Cardiac muscle cell (in vitro differentiated cells and primary cell): ENCODE measurements around the gene ZGPAT. TPM values are rescaled to one million over a fixed set of nuclear protein-coding genes. Genes with fewer than 3 reads are reported as not detected.

ENCODE experiments used
- DNase-seq, 2 donors: peaks; one replicate each; pipeline versions ENCODE4 v3.0.0 to v3.0.0-alpha.2; 2010 to 2017; ENCODE audit warnings: low read depth in 1 of 2, low spot score in 1 of 2
- H3K27ac ChIP-seq: fragments of 200-600 bp; sonication (generic); 2 replicates; pipeline ENCODE4 v1.5.1; 2016
- H3K27me3 ChIP-seq: fragments of 200-600 bp; sonication (generic); 2 replicates; pipeline ENCODE4 v1.6.0; 2016; ENCODE audit warnings: control low read depth
- H3K36me3 ChIP-seq: fragments of 200-600 bp; sonication (generic); 2 replicates; pipeline ENCODE4 v1.5.1; 2016; ENCODE audit warnings: control low read depth
- H3K4me1 ChIP-seq: fragments of 200-600 bp; sonication (generic); 2 replicates; pipeline ENCODE4 v1.8.1; 2017; ENCODE audit warnings: low read depth, mild to moderate bottlenecking, mixed run types
- H3K4me3 ChIP-seq: fragments of 200-600 bp; sonication (generic); 2 replicates; pipeline ENCODE4 v1.5.1; 2016; ENCODE audit warnings: mild to moderate bottlenecking
- H3K9me3 ChIP-seq: fragments of 200-600 bp; sonication (generic); 2 replicates; pipeline ENCODE4 v1.5.1; 2017; ENCODE audit warnings: low read depth, mild to moderate bottlenecking, control low read depth
- polyA plus RNA-seq: library from polyadenylated mRNA; unstranded; fragments of >200 nt; fragmentation: Nextera tagmentation; extraction: Ambion mirVana; gene quantifications from 2 replicates; pipeline ENCODE4 v1.2.1, GENCODE V29; 2016
- total RNA-seq: library from RNA; depleted of rRNA; stranded (reverse); fragments of >200 nt; gene quantifications from 2 replicates; pipeline ENCODE4 v1.2.3, GENCODE V29; 2016
- TF ChIP-seq, protein P1 (sequence below): IDR thresholded peaks from 2 replicates; pipeline ENCODE4 v1.5.1; 2012; ENCODE audit warnings: low read depth, mild to moderate bottlenecking, low read length

The ZGPAT gene
- total and polyA plus RNA-seq, 2 experiments from 2014 or later: 36.3 to 37.5 TPM

DNA sequence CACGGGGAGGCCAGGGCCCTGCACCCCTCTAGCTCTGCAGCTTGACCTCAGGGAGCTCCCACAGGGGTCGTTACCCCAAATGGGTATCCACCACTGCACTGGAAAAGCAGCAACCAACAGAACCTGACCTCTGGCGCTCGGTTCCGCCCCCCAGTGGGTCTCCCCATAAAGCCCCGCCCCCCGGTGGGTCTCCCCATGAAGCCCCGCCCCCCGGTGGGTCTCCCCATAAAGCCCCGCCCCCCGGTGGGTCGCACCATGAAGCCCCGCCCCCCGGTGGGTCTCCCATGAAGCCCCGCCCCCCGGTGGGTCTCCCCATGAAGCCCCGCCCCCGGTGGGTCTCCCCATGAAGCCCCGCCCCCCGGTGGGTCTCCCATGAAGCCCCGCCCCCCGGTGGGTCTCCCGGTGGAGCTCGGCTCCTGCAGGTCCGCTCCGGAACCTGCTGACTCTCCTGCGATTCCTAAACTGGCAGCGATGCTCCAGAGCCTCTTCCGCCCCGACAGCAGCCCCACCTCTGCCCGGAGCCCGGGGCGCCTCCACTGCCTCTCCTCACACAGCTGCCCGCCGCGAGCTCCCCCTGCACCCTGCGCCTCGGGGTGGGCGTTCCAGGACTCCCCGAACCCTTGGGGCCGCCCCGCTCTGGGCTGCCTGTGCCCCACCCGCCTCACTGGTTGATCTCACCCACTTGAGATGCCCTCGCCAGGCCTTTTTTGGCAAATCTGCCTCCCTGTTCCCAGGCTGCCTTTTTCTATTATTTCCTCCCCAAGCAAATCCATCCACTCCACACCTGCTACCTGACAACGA lies 43.8 kb downstream of the ZGPAT start:
- peak in 1 of 2 donors; percentile 24 for DNase-seq
- Histone ChIP-seq H3K27ac (peak overlapping the region; percentile 76), H3K36me3 (peaks cover 5% of the 10 kb centered on the region), H3K9me3 (no peaks in the 10 kb centered on the region), H3K27me3 (no peaks in the 10 kb centered on the region), H3K4me3 (no peak overlapping the region), H3K4me1 (peaks cover 11% of the 10 kb centered on the region)
- TF ChIP-seq, protein P1, sequence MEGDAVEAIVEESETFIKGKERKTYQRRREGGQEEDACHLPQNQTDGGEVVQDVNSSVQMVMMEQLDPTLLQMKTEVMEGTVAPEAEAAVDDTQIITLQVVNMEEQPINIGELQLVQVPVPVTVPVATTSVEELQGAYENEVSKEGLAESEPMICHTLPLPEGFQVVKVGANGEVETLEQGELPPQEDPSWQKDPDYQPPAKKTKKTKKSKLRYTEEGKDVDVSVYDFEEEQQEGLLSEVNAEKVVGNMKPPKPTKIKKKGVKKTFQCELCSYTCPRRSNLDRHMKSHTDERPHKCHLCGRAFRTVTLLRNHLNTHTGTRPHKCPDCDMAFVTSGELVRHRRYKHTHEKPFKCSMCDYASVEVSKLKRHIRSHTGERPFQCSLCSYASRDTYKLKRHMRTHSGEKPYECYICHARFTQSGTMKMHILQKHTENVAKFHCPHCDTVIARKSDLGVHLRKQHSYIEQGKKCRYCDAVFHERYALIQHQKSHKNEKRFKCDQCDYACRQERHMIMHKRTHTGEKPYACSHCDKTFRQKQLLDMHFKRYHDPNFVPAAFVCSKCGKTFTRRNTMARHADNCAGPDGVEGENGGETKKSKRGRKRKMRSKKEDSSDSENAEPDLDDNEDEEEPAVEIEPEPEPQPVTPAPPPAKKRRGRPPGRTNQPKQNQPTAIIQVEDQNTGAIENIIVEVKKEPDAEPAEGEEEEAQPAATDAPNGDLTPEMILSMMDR: no peak

DNA sequence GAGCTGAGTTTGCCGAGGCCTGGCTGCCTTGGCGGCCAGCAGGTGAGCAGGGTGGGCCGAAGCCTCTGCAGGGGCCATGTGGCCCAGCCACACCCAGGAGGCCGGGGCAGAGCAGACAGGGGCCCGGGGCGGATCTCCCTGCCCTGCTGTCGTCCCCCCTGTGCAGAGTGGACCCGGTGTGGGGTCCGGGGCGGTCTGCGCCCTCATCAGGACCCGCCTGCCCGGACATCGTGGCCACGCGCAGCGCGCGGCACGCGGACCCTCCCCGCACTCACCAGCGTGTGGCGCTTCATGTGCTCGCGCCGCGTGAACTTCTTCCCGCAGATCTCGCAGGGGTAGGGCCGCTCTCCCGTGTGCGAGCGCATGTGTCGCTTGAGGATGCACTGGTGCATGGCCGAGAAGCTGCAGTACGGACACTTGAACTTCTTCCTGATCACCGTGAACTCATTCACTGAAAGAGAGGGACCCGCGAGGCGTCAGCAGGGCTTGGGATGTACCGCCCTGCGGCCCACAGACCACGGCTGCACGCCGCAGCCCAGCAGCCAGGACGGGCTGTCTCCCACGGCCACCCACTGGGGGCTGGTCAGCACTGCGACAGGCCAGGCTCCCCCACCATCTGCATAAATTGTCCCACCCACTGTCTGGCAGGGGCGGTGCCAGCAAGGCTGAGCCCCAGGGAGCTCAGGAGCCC lies 44.7 kb downstream of the ZGPAT start:
- DNase-seq: no peak
- H3K27ac ChIP-seq: no peak overlapping the region
- peaks cover 11% of the 10 kb centered on the region for H3K4me1 ChIP-seq

DNA sequence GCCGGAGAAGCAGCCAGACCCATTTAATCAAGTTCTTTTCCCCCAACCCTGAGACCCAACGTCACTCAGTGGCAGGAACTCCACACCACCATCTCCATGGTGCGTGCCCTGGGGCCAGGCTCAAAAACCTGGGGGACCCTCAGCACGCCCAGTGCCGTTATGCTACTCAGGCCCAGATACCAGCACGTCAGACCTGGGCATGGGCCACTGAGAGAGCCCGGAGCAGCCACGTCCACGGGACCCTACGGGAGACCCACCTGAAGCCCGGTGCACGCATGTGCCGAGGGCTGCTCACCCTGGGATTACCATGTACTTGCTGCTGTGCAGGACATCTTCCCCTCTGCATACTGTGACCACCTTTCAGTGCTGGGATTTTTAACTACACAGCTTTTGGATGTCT lies 45.5 kb downstream of the ZGPAT start:
- Histone ChIP-seq H3K4me1 (peaks cover 4% of the 10 kb centered on the region), H3K4me3 (no peak overlapping the region), H3K27me3 (no peaks in the 10 kb centered on the region), H3K27ac (peak overlapping the region; percentile 69), H3K9me3 (no peaks in the 10 kb centered on the region), H3K36me3 (peaks cover 5% of the 10 kb centered on the region)
- DNase-seq: no peak
- TF ChIP-seq, protein P1: no peak

More for the DNA sequence above, 44.7 kb downstream of the ZGPAT start:
- Histone ChIP-seq H3K36me3 (peaks cover 5% of the 10 kb centered on the region), H3K9me3 (no peaks in the 10 kb centered on the region), H3K4me3 (no peak overlapping the region), H3K27me3 (no peaks in the 10 kb centered on the region)
- TF ChIP-seq, protein P1: no peak

DNA sequence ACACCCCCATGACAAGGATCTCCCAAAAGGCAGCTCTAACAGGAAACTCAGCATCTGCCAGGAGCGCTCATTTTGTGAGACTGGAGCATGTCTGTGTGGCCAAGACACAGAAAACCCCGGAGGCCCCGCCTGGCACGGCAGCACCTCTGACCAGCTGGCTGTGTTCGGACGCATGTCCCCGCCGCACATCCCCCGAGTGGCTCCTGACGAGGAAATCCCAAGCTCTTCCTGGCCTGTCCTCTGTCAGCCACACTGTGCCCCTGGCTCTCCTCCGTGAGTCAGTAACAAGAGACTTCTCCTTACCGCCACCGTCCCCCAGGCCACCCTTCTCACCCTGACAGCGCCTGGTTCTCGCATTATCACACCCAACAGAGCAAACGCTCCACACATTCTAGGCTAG lies 46.2 kb downstream of the ZGPAT start:
- no peak overlapping the region for H3K4me3 ChIP-seq
- H3K36me3 ChIP-seq: peaks cover 5% of the 10 kb centered on the region
- peaks cover 4% of the 10 kb centered on the region for H3K4me1 ChIP-seq
- TF ChIP-seq, protein P1: no peak
- peak overlapping the region; percentile 69 for H3K27ac ChIP-seq
- H3K9me3 ChIP-seq: no peaks in the 10 kb centered on the region
- peak in 1 of 2 donors; percentile 66 for DNase-seq
- no peaks in the 10 kb centered on the region for H3K27me3 ChIP-seq

DNA sequence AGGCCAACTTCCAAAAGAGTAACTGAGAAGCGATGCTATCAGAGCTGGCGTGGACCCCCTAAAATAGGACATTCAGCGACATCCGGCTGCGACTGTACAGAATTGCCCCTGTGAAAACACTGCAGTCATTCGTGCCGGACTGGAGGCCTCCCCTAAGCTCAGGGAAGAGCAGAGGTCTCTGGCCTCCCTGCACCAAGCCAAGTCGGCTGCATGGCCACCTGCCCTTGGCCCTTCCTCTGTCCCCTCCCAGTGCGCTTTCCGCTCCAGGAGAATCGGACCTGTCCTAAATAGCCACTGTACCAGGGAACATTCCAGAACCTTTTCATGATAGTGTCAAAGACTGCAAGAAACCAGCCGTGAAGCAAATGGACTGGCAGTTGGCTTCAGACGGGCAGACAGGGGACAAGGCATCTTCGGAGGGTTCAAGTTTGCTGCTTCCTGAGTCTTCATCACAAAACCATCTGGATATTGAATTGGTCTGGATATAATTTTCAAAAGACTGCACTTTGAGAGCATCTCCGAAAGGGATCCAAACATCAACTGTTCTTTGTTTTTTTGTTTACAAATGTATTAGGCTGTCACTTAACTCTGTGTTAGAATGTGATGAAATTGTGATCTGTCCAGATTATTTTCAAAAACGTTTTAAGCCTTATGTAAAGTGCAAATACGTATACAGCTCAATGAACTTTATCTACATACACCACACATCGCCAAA lies 48.3 kb downstream of the ZGPAT start:
- H3K27ac ChIP-seq: no peak overlapping the region
- TF ChIP-seq, protein P1: no peak
- no peaks in the 10 kb centered on the region for H3K27me3 ChIP-seq
- no peaks in the 10 kb centered on the region for H3K9me3 ChIP-seq
- no peaks in the 10 kb centered on the region for H3K36me3 ChIP-seq
- H3K4me3 ChIP-seq: no peak overlapping the region
- H3K4me1 ChIP-seq: peaks cover 4% of the 10 kb centered on the region
- no peak for DNase-seq
